Hypothalamus (tissue), 51 donors: ENCODE results near the gene XIST.
"Not testable (repeated sequence)": the region's sequence is repeated elsewhere in the genome, so short reads cannot be mapped to it uniquely, and the experiment has no call there.

Experiments
- DNase-seq, 51 donors: peaks; one replicate each; lab custom pipeline; 2025; lab: John Stamatoyannopoulos, UW

XIST gene

DNA sequence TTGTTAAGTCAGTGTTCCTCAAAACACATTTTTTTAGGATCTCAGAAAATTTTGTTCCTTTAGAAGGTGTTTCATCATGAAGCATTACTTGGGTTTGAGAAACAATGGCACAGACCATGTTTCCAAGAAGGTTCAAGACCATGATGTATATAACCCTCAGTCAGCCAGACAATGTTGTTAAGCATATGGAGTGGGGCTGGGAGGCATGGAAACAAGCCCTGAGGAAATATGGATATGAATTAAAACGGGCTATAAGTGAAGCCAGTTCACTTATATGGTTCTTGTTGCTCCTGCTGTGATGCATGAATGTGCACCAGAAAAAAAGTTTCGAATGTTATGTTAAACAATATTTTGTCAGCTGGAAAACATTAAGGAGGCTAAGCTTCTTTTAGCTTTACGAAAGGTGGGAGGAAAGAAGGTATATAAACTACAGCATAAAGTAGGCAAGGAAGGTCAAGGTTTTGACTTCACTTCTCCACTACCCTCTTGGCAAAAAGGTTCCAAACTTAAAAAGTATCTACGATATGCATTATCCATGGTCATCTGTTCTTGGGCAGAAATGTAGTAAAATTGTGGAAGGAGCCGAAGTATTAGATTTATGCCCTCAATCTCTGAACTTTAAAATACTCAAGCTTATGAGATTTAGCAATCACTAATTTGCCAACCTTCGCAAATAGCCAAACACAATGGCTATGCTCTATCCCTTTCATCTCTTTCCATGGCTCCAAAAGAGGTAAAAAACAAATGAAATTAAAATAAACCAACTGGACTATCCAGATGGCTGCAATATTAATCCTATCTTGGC, 12.2 kb downstream of the XIST start:
- DNase-seq: no peak

DNA sequence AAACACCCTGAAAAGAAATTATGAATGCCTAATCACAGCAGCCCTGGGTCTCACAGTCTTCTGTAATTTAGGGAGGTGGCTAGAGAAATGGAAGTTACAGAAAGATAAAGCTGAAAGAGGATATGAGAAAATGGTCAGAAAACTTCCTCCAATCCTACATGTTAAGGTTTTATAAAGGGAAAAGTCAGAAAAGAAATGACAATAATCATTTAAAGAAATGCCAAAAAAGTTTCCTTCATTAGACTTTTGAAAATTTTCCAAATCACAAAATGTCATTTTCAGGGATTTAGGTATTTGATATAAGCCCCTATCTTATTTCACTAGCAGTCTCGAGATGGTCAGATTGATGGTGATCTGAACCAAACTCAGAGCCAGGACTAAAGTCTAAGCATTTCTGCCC, 13.4 kb downstream of the XIST start:
- DNase-seq: no peak

DNA sequence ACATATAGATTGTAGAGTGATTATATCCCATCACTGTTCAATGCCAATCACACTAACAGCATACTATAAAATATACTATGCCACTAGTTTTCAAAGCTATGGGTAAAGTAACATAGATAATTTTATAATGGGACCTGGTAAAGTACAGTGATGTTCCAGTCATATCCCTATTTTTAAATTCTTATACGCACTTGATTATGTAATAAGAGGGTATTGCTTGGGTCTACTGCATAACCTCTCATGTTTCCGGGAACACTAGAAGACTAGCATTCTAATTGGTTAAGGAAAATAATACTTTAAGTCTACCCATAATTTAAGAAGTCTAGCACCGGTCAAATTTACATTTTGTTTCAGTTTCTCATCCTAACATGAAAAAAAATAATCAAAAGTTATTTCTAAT, 14.4 kb downstream of the XIST start:
- no peak for DNase-seq

DNA sequence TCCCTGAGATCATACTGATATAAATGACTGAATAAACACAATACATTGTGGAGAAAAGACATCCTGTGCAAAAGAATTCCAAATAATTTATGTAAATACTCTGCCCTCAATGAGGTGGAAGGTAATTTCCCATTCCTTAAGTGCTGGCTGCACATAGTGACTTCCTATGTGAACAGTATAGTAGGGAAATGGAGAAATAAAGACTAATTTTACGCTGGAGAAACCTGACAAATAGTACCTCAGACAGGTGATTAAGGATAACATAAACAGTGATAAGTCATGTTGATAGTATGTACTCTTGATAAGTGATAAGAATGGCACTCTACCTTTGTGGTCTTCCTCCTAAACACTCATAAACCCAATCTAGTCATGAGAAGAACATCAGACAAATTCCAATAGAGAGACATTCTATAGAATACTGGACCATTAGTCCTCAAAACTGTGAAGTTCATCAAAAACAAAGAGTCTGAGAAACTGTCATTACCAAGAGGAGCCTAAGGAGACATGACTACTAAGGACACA, 15.5 kb downstream of the XIST start:
- DNase-seq: no peak

DNA sequence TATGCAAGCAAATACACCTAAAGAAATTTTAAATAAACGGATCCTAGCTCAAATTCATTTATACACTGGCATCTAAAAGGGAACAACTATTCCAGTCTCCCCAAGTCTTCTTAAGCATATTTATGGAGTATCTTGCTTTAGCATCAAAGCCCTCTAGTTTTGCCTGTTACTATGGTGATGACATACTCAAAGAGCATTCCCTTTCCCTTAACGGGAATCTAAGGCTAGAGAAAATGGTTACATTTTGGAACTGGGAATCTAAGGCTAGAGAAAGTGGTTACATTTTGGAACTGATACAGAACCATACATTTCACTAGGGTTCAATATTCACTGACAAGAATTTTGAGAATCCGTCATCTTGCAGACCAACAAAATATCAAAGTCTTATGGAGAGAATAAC, 18.3 kb downstream of the XIST start:
- no peak for DNase-seq

DNA sequence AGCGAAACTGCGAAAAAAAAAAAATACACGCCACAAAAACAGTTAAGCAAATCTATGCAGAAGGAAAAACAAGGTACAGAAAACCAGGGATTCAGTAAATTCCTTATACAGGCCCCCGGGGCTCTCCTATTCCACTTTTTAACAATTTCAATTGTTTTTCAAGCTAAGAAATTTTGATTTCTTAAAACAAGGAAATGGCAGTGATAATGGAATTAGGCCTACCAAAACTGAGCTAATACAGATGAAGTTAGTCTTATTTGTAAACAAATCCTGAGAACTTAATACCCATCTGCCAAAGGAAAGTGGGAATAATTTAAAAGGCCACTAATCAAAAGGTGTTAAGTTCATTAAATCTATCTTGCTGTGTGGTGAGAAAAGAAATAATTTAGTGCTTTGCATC, 20.2 kb downstream of the XIST start:
- DNase-seq: no peak

DNA sequence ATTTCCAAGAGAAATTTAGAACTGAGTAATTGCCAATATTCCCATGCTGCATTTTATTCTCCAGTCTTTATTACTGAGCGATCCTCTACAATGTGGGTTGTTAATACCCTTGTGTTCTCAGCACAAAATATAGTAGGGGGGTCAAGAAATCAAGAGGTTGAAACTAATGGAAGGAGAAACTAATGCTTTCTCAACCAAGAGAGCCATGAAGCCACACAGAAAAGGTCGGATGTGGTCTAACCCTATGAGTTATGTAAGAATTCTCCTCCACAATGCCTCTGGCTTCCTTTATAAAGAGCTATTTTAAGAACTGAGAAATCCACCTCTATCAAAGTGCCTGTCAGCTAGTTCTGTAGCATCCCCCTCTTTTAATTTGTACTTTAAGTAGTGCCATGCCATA, 21.0 kb downstream of the XIST start:
- DNase-seq: no peak

DNA sequence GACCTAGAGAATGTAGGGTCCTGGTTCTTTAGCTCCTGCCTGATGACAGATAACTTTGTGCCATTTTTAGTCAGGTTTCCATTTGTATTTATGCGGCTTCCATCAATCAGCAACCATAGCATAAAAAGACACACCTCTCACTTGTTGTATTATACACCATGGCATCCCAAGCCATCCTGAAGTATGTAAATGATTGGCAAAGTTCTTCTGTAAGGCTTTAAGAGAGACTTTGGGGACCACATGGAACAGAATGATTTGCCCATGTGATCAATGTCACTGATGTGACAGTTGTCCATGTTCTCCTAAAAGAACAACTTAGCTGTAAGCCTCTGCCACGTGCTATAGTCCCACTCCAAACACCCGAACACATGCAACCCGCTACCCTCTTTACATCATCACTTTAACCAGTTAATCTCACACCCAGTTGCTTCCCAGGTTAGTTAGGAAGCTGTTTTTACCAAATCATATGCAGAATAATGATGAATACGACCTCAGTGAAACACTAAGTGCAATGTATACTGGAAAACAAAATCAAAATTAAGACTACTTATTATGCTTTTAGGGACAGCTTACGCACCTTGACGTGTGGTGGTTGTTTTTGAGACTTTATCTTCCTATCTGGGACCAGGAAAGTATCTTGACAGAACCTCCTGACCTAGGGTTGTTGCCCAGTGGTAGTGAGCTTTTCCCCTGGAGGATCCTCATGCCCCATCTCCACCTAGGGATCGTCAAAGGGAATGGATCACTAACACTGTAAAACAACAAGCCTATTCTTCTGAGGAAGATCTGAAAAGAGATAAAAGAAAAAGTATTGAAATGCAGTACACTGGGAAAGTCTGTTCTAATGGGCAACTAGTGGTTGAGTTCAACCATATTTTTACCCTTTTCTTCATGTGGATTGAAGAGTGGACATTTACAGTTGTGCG, 21.8 kb downstream of the XIST start:
- no peak for DNase-seq

DNA sequence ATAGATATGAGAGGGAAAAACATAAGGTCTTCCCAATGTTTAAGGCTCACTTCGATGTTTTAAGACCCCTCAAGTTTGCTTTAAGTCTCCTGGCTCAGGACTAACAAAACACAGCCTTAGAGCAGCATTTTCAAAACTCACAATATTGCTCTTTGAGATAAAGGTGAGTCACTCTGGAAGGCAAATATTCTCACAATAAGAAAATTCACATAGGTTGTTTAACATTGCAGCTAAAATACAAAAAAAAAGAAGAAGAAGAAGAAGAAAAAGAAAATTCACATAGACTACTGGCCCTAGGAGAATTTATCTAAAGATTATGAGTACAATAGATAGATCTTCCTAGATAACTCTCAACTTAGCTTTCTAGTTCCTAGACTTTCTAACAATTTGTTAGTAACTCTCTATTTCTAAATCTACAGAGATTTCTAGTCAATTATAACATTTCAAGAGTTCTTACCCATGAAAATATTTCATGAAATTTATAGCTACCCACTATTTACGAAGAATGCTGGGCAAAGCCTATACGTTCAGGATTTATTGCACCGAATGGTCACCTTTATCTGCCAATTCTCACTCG, 22.5 kb downstream of the XIST start:
- no peak for DNase-seq

DNA sequence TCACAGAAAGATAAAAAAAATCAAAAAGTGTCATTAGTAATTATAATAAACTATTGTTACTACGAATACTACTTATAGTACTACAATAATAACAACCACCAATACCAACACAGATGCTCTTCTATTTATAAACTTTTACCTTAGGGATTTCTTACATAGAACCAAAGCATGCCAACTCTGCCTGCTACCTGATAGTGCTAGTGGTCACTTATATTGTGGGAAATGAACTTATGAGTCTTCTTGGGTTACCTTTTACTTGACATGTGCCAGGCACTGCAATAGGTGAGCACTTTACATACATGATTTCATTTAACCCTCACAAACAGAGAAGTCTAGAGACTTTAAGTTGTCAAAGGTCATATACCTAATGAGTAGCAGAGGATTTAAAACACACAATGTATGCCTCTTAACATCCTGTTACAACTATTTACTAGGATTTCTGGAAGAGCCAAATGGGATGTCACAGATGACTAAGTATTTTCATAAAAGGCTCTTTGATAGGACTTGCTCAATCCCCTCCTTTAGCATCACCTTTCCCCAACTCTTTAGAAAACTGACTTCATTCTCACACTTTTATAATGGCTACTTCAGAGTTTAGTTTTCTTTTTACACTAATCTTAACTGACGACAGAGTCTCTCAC, 24.3 kb downstream of the XIST start:
- no peak for DNase-seq

DNA sequence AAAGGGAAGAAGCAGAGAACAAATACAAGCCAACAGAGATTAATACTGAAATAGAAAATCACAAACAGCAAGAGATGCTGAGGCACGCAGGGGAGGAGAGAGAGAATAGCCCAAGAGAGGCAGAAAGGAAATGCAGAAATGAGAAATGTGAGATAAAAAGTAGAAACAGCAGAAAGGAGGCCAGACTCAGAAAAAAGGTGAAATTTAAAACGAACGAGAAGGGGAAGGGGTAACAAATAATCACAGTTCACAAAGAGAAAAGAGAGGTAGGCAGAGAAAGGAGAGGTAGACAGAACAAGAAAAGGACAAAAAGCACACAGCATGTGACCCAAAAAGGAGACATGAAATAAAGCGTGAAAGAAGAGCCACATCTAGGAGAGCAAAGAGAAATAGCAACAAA, 25.1 kb downstream of the XIST start:
- no peak for DNase-seq

DNA sequence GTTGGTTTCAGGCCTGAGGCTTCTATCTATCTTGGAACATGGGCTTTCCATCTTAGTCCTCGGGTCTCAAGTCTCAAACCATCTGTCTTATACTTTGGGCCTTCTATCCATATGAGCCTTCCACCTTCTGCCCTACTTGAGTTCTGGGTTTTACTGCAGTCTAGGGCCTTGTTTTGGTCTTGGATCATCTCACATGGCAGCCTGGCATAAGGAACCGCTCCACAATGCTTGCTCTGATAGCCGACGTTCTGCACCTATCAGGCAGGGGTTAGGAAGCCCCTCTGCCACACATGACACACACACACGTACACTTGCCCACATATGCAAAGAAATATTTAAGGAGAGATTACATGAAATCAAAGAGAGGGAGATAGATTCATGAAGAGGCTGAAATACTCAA, 25.5 kb downstream of the XIST start:
- DNase-seq: no peak

DNA sequence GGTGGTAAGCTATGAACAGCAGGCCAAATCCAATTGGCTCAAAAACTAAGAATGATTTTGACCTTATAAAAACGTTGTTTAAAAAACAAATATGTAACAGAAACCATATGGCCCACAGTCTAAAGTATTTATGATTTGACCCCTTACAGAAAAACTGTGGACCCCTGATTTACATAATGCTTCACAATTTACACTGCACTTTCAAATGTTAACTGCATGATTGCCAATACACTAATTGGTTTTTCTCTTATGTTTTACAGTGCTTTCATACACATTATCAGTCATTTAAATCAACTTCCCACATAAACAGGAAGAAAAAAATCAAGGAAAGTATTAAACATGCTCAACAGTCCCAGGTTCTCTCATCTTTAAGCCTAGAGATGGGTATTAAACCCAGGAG, 26.9 kb downstream of the XIST start:
- no peak for DNase-seq

DNA sequence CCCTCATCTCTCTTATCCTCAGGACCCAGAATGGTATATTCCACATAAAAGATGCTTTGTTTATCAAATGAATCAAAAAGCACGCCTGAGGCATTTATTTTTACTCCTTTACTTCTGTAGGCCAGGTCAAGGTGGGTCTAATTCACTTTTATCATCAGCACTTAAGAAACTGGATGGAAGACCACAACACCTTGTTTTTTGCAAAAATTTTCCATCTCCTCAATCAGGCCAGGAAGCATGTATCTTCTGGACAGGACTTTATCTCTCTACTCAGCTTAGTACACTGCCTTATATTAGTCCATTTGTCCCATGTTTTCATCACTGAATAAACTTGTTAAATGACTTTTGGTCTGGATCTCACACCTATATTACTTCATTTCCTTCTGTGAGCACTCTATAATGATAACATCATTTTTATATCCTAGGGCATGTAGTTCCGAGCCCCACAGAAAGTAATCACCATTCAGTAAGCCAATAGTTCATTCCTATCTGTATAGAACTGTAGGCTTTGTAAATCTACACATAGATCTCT, 29.0 kb downstream of the XIST start:
- DNase-seq: no peak

DNA sequence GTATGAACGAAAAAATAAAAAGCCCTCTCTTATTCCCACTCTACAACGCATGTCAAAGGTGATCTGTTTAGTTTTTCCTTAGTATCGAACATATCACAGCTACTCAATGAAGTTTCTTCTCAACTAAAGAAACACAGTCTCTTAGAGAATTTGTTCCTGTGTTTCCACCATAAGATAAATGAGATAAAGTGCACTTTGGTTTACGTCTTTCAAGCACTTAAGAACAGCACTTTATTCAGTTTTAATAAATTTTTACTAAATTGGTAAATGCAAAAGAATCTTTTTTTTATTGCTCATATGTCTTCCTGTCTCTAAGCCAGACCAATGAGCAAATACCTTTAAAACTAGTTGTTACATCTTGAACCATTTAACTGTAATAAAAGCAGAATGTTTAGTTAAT, 29.7 kb downstream of the XIST start:
- no peak for DNase-seq

DNA sequence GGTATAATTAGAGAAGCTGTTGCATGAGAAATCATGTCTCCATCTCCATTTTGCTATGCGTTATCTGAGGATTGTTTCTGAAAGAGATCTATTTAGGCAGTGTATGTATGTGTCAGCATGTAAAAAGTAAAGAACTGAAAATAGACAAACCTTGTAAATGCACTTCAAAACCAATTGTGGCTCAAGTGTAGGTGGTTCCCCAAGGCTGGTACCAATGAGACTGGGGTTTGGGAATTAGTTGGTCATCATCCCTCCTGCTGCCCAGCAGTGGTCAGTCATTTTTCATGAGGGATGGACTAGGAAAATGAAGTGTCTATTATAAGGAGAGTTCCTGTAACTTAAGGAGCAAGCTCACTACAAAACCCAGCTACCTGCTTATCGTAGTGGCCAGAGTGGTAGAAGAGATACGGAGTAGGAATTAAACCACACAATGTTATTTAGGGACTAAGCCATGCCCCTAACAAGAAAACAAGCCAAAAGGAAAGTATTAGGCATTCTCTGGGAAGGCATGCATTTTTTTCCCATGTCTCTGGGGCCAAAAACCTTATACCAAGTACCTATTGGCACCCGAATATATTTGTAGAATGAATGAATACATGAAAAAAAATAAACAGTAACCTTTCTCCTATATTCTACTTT, 30.5 kb downstream of the XIST start:
- DNase-seq: no peak

DNA sequence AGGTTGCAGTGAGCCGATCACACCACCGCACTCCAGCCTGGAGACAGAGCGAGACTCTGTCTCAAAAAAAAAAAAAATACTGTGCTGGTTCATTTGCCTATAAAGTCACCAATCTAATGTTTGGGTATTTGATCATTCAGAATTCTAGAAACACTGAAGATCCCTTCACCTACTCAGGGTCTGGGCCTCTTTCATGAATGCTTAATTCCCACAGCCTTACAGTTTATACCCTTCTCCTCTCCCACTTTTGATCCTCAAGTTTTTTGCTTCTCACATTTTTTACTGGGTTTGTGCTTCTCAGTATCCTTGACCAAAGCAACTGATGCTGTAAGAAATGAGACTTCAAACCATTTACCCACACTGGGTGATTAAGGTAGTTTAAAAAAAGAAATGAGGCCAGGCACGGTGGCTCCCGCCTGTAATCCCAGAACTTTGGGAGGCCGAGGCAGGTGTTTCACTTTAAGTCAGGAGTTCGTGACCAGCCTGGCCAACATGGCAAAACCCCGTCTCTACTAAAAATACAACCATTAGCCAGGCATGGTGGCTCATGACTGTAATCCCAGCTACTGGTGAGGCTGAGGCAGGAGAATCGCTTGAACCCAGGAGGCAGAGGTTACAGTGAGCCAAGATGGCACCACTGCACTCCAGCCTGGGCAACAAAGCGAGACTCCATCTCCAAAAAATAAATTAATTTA, 32.5 kb downstream of the XIST start:
- not testable (repeated sequence) for DNase-seq

DNA sequence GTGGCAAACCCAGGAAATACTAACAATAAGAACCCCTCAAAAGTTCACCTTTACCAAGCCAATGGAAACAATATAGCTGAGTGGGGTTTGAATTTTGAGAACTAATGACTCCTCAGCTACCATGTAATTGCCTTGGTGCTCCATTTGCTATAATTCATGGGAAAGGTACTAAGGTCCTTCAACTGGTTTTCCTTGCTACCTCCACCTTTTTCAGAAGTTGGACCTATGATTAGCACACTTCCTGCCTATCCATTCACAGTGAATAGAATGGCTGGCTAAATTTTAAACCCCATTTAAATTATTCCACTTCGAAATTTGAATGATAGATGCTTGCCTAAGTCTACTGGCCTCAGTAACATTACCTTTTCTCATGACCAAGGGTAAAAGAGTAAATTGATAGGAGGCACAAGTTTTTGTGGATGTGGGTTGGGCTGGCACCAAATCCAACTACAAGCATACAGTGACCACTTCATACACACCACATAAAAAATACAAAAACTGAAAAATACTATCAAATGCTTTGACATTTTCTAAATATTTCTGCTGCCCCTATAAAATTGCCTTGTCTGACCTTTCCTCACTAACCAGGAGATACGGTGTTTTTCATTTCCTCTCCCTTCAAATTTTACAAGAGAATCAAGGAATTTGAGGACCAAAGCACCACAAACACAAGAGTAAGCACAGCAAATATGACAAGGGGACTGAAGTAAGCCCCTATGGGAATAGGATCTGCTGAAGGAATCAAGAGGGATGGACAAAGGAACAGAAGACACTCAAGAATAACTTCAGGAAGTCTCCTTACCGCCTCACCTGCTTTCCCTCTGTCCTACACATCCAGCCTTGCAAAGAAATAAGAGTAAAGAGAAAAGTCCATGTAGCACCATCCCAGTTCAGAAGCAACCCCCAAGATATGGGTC, 34.1 kb downstream of the XIST start:
- DNase-seq: no peak
